IgD-negative memory B cell (primary cell): ENCODE measurements around the gene SORBS2. TPM values are rescaled to one million over a fixed set of nuclear protein-coding genes. Genes with fewer than 3 reads are reported as not detected.
"Not testable (repeated sequence)": the region's sequence is repeated elsewhere in the genome, so short reads cannot be mapped to it uniquely, and the experiment has no call there.

Experiments used
- H3K27ac Mint-ChIP-seq, 3 donors: one replicate each; pipeline ENCODE4 v1.8.0; 2020 to 2022; ENCODE audit warnings: mild to moderate bottlenecking in 3 of 3, mixed read lengths in 3 of 3, moderate library complexity in 1 of 3
- H3K27me3 Mint-ChIP-seq: one replicate; pipeline ENCODE4 v1.8.0; 2021; ENCODE audit warnings: mixed read lengths
- H3K36me3 Mint-ChIP-seq: one replicate; pipeline ENCODE4 v1.8.0; 2020; ENCODE audit warnings: mild to moderate bottlenecking, mixed read lengths
- H3K4me1 Mint-ChIP-seq, 3 donors: one replicate each; pipeline ENCODE4 v1.8.0; 2020 to 2022; ENCODE audit warnings: mixed read lengths in 3 of 3, mild to moderate bottlenecking in 1 of 3
- H3K4me3 Mint-ChIP-seq, 4 donors: one replicate each; pipeline ENCODE4 v1.8.0; 2020 to 2022; ENCODE audit warnings: mild to moderate bottlenecking in 4 of 4, mixed read lengths in 4 of 4, moderate library complexity in 3 of 4
- H3K9me3 Mint-ChIP-seq, 3 donors: one replicate each; pipeline ENCODE4 v1.8.0; 2020 to 2021; ENCODE audit warnings: mixed read lengths in 3 of 3, mild to moderate bottlenecking in 1 of 3
- polyA plus RNA-seq: library from polyadenylated mRNA; unstranded; fragments of 300-500 nt; fragmentation: Illumina TruSeq; gene quantifications from one replicate; pipeline ENCODE4 v1.2.3, GENCODE V29; 2021

SORBS2 gene, protein sequence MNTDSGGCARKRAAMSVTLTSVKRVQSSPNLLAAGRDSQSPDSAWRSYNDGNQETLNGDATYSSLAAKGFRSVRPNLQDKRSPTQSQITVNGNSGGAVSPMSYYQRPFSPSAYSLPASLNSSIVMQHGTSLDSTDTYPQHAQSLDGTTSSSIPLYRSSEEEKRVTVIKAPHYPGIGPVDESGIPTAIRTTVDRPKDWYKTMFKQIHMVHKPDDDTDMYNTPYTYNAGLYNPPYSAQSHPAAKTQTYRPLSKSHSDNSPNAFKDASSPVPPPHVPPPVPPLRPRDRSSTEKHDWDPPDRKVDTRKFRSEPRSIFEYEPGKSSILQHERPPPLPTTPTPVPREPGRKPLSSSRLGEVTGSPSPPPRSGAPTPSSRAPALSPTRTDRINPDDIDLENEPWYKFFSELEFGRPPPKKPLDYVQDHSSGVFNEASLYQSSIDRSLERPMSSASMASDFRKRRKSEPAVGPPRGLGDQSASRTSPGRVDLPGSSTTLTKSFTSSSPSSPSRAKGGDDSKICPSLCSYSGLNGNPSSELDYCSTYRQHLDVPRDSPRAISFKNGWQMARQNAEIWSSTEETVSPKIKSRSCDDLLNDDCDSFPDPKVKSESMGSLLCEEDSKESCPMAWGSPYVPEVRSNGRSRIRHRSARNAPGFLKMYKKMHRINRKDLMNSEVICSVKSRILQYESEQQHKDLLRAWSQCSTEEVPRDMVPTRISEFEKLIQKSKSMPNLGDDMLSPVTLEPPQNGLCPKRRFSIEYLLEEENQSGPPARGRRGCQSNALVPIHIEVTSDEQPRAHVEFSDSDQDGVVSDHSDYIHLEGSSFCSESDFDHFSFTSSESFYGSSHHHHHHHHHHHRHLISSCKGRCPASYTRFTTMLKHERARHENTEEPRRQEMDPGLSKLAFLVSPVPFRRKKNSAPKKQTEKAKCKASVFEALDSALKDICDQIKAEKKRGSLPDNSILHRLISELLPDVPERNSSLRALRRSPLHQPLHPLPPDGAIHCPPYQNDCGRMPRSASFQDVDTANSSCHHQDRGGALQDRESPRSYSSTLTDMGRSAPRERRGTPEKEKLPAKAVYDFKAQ (N-terminal part only)
- polyA plus RNA-seq = not detected

DNA sequence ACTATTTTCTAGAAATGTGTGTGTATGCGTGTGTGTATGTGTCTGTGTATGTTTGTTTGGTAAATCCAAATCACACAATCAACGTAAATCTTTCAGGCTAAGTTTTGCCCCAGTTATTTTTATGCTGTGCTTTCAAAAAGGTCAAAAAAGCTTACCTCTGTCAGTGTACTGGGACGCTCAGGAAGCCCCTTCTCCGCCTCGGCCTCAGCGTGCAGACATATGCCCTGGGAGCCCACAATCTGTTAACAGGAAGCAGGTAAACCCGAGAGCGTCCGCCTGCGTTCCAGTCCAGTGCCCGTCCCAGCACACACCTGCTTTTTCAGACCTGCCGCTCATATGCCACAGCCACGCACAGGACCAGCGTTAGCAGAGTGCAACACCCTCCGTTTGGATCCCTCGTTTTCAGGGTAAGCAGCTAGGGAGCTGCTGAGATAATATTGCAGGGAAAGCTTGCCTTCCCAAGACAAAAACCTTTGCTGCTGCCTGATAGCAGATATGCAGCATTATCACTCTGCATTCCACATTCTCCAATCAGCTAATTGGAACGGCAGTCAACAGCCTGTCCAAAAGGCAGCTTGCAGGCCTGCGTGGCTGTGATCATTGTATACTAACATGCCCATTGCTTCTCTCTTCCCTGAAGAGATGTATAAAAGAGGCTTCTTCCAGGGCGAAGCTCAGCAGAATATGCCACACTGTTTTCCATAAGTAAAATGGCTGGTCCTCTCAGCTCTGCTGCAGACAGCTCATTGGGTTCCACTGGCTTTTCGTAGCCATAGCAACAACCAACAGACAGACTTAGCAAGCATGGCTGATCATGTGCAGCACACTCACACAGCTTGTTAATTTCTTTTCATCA is at the start of gene SORBS2:
SORBS2 (minus strand) TSS at position 686 of the 856 bp plus-strand sequence. CDS start 121,623 bp downstream, outside the sequence.
- Mint-ChIP-seq H3K36me3 (no peaks in the 10 kb centered on the region), H3K27ac (peak within 1 kb of the TSS in 2 of 3 donors; percentile 88 to 91), H3K4me3 (peak within 1 kb of the TSS; percentile 7 to 96 (median 81))

DNA sequence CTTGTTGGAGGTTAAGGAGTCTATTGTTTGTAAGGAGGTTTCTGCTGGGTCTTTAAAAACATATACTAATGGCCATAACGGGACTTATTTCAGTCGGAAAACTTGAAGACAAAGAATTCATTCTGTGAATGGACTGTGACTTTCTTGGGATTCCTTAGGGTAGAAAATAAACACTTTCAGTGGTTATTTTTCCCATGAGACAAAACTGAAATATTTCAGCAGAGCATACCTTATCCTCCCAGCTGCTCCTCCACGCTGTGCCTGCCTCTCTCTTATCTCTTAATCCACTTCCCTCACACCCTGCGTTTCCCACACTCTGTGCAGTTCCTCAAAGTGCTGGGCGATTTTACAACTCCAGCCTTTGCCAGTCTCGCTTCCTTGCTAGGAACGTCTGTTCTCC is 47.1 kb upstream of the SORBS2 start:
- Mint-ChIP-seq H3K4me3 (no peak overlapping the region), H3K27ac (no peak overlapping the region), H3K4me1 (no peaks in the 10 kb centered on the region), H3K9me3 (peaks cover 0 to 6% (median 5%) of the 10 kb centered on the region in 3 donors), H3K36me3 (peaks cover 2% of the 10 kb centered on the region), H3K27me3 (peaks cover 9% of the 10 kb centered on the region)

More for the DNA sequence above, at the start of gene SORBS2:
- peaks cover 12% of the 10 kb centered on the region for H3K27me3 Mint-ChIP-seq
- H3K4me1 Mint-ChIP-seq = peaks cover 15 to 22% (median 18%) of the 10 kb centered on the region in 3 donors
- no peaks in the 10 kb centered on the region for H3K9me3 Mint-ChIP-seq

DNA sequence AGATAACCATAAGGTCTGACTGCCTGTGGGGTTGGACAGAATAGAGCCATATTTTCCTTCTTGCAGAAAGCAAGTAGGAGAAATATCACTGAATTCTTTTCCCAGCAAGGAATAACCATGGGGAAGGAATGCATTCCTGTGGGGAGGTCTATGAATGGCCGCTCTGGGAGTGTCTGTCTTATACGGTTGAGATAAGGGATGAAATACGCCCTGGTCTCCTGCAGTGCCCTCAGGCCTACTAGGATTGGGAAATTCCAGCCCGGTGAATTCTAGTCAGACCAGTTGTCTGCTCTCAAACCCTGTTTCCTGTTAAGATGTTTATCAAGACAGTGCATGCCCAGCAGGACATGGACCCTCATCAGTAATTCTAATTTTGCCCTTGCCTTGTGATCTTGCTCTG is 45.6 kb upstream of the SORBS2 start:
- H3K27ac Mint-ChIP-seq, H3K36me3 Mint-ChIP-seq, H3K9me3 Mint-ChIP-seq: not testable (repeated sequence)

DNA sequence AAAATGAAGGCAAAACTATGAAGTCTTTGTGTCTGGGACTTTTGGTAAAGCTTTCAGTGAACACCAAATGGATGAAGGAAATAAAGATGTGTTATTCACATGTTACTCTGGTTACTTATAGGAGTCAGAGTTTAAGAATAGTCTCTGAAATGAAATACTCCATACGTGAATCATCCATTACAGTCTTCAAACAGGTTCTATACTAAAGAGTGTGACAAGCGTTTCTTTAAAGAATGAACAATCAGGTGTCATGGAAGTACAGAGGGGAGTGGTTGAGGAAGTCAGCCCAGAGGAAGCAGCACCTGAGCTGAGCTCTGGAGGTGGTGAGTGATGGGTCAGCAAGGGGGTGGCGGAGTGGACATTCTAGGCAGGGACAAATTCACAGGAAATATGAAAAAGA is 41.8 kb upstream of the SORBS2 start:
- peaks cover 0 to 20% (median 6%) of the 10 kb centered on the region in 3 donors for H3K9me3 Mint-ChIP-seq
- H3K4me3 Mint-ChIP-seq = no peak overlapping the region
- peaks cover 2% of the 10 kb centered on the region for H3K27me3 Mint-ChIP-seq
- H3K36me3 Mint-ChIP-seq = peaks cover 2% of the 10 kb centered on the region
- H3K4me1 Mint-ChIP-seq = no peaks in the 10 kb centered on the region
- H3K27ac Mint-ChIP-seq = no peak overlapping the region

More for the DNA sequence above, 45.6 kb upstream of the SORBS2 start:
- not testable (repeated sequence) for H3K4me3 Mint-ChIP-seq, H3K4me1 Mint-ChIP-seq, H3K27me3 Mint-ChIP-seq

DNA sequence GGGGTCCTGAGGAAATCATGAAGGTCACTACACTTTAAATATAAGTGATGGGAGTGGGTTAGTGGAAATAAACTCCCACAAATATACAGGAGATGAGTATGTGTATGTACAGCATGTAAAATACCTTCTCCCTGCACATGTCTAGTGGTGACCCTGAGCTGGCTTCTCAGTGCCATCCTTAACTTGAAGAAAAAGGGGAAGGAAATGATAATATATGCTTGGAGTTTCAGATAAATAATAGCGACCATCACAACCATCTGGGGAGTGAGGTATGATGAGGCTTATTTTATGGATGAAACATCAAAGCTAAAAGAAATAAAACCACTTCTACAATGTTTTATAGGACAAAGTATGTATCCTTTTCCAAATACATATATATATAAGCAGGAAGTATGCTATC is 41.0 kb upstream of the SORBS2 start:
- Mint-ChIP-seq H3K4me1 (no peaks in the 10 kb centered on the region), H3K27me3 (peaks cover 2% of the 10 kb centered on the region), H3K9me3 (peaks cover 0 to 19% (median 4%) of the 10 kb centered on the region in 3 donors), H3K4me3 (no peak overlapping the region), H3K27ac (no peak overlapping the region), H3K36me3 (peaks cover 2% of the 10 kb centered on the region)

DNA sequence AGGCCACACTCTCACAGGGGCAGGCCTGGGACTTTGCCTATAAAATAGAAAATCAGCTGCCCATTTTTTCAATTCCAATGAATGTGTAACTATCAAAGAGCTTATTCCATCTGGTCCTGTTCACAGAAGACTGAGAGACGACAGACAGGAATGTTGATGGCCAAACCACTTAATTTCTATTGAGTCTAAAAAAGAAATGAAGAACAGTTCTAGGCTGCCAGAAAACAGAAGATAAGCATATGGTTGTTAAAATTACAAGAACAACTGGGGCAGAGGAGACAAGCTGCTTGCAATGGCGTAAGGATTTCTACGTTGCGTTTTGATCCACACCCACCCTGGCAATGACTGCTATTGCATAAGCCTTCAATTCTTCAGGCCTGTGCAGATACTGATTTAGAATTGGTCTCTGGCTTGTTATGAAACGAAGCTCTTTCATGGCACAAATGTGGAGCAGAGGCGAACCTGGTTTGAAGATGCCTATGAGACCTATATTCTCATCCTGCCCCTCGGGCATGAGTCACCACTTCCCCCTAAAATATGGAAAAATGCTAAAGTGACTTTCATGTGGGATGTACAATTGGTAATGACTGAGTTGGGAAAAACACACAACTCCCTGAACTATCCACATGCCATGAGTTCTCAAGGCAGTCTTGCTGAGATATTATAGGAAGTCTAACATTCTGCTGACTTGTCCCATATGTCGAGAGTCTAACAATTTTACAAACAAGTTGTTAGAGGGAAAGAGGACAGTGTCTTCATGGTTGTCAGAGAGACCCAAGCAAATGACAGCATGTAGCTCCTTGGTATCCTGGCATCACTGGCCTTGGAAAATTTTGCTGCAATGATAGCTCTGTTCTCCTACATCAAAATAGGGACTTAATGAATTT is 37.9 kb upstream of the SORBS2 start:
- Mint-ChIP-seq H3K27me3 (peaks cover 2% of the 10 kb centered on the region), H3K4me1 (no peaks in the 10 kb centered on the region), H3K4me3 (no peak overlapping the region), H3K9me3 (peaks cover 6 to 22% (median 7%) of the 10 kb centered on the region in 3 donors), H3K27ac (no peak overlapping the region), H3K36me3 (no peaks in the 10 kb centered on the region)

DNA sequence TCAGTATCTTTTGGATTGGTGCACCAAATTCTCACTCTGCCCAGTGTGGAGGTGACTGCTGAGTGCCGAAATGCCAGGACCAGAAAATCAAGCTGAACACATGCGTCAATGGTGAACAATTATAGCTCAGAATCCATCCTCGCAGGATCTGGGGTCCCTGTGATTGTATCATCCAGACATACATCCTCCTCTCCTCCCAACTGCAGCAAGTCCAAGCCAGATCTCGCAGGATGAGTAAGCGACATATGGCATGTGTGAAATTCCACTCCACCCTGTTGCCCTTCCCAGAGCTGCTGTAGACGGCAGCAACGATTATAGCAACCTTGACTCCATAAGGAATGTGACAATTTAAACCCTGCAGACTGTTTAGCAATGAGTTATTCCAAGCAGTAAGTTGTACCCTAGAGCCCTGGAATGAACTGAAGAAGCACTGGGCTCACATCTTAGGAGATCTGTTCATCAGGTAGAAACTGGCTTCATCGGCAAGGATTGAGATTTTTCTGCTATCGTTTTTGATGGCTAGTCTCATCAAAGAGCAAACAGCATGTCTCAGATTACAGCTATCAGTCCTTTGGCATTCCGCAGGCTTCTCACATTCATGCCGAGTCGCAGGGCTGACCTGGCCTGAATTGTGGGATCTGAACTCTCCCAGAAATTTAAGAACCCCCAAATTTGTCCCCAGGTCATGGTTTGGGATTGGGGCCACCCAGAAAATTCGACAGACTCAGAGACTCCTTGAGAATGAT is 35.5 kb upstream of the SORBS2 start:
- no peaks in the 10 kb centered on the region for H3K36me3 Mint-ChIP-seq
- no peak overlapping the region for H3K27ac Mint-ChIP-seq
- no peak overlapping the region for H3K4me3 Mint-ChIP-seq
- no peaks in the 10 kb centered on the region for H3K4me1 Mint-ChIP-seq
- H3K27me3 Mint-ChIP-seq = peaks cover 2% of the 10 kb centered on the region
- H3K9me3 Mint-ChIP-seq = peaks cover 4 to 22% (median 12%) of the 10 kb centered on the region in 3 donors

DNA sequence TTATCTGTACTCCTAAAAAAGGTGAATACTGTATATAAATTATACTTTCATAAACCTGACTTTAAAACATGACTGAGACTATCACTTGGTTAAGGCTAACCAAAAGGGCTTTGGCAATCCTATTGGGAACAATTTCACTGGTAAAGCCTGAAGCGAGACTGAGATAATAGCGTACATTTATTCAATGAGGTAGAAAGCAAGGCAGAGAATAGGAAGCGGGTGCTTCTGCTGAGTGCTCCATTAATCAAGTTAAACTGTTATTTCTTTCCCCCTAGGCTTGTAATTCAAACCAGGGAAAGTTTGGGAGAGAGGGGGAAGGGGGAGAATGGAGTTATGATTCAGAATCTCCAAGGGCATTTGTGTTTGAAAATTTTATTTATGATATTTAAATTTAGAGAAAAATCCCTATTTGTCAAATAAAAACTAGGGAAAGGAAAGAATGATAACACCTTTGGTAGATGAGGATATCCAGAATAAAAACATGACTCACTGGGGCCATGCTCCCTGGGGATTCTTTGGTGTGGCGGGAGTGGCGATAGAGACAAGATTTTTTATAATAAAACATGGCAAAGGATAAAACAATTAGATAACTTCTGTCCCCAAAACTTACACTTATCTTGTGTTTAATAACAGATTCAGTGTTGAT is 34.6 kb upstream of the SORBS2 start:
- Mint-ChIP-seq H3K4me3 (no peak overlapping the region), H3K27ac (no peak overlapping the region), H3K27me3 (peaks cover 2% of the 10 kb centered on the region), H3K4me1 (no peaks in the 10 kb centered on the region), H3K9me3 (peaks cover 4 to 22% (median 12%) of the 10 kb centered on the region in 3 donors), H3K36me3 (peaks cover 1% of the 10 kb centered on the region)

DNA sequence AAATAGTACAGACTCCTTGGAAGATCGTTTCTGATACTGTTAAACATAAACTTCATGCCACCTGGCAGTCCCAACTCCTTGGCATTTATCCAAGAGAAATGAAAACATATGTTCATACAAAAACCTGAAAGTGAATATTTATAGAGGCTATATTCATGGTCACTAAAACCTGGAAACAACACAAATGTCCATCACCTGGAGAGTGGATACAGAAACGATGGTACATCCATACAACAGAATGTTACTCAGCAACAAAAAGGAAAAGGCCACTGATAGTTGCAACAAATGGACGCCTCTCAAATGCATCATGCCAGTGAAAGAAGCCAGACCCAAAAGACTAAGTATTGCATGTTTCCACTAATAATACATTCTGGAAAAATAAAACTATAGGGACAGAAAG is 34.0 kb upstream of the SORBS2 start:
- no peak overlapping the region for H3K27ac Mint-ChIP-seq
- H3K4me3 Mint-ChIP-seq = no peak overlapping the region
- H3K9me3 Mint-ChIP-seq = peaks cover 4 to 20% (median 12%) of the 10 kb centered on the region in 3 donors
- H3K4me1 Mint-ChIP-seq = no peaks in the 10 kb centered on the region
- peaks cover 2% of the 10 kb centered on the region for H3K27me3 Mint-ChIP-seq
- H3K36me3 Mint-ChIP-seq = peaks cover 2% of the 10 kb centered on the region

DNA sequence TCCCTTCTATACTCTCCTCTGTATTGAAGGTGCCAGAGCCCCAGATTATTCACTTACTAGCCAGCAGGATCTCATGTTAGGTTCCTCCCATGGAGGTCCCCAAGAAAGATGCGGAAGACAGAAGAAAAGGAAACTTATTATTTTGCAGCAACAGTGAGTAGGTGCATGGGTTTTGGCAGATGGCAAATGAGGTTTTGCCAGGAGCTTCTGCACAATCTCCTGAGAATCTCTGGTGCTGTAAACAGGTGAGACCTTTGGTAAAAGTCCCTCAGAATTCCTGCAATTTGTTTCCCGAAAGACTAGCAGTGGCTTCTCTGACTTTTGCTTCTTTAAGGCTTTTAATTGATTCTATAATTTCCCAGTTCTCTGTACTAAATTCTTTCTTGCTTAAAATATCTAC is 29.5 kb upstream of the SORBS2 start:
- Mint-ChIP-seq H3K27ac (no peak overlapping the region), H3K9me3 (peaks cover 3 to 12% (median 8%) of the 10 kb centered on the region in 3 donors), H3K4me1 (no peaks in the 10 kb centered on the region), H3K4me3 (no peak overlapping the region), H3K36me3 (peaks cover 2% of the 10 kb centered on the region), H3K27me3 (no peaks in the 10 kb centered on the region)

DNA sequence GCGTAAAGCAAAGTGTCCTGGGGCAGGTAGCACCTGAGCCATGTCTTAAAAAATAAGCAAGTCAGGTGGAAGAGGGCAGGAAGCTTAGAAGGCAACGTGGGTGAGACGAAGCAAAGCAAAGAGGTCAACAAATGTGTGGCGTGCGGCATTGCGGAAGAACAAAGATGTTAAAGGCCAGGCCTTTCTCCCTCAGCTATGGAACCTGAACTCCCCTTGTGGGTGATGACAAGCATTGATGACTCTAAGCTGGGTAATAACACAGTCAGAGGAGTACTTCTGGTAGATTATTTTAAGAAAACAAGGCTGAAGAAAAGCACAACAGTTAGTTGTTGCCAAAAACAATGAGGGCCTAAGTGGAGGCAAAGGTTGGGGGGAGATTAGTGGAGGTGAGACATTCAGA is 29.0 kb upstream of the SORBS2 start:
- H3K9me3 Mint-ChIP-seq = peaks cover 3 to 9% (median 5%) of the 10 kb centered on the region in 3 donors
- peaks cover 2% of the 10 kb centered on the region for H3K36me3 Mint-ChIP-seq
- H3K27ac Mint-ChIP-seq = no peak overlapping the region
- no peaks in the 10 kb centered on the region for H3K4me1 Mint-ChIP-seq
- no peaks in the 10 kb centered on the region for H3K27me3 Mint-ChIP-seq
- no peak overlapping the region for H3K4me3 Mint-ChIP-seq

DNA sequence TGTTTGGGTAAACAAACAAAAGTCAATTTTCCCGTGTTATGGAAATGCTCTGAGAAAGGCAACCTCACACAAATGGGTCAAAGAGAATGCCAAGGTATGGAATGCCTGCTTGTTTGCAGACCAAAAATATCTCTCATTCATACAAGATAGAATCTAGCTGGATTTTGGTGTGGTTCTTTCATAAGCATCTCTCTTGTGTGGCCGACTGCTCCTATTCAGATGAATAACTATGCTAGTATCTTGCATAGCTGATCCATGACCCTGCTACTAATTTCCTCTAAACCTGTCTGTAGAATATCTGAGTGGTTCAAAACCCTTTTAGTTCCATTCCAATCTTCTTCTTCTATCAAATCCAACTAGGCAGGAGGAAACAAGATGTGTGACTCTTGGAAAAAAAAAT is 28.2 kb upstream of the SORBS2 start:
- peaks cover 0 to 6% (median 0%) of the 10 kb centered on the region in 3 donors for H3K9me3 Mint-ChIP-seq
- no peaks in the 10 kb centered on the region for H3K27me3 Mint-ChIP-seq
- H3K4me1 Mint-ChIP-seq = no peaks in the 10 kb centered on the region
- H3K36me3 Mint-ChIP-seq = peaks cover 2% of the 10 kb centered on the region
- no peak overlapping the region for H3K4me3 Mint-ChIP-seq
- H3K27ac Mint-ChIP-seq = no peak overlapping the region
